Measurements from ENCODE around the gene RADIL. TPM values are rescaled to one million over a fixed set of nuclear protein-coding genes. Genes with fewer than 3 reads are reported as not detected.
A peak's percentile ranks its signal among the peaks of the same experiment; 100 is the strongest.

Gene RADIL, protein sequence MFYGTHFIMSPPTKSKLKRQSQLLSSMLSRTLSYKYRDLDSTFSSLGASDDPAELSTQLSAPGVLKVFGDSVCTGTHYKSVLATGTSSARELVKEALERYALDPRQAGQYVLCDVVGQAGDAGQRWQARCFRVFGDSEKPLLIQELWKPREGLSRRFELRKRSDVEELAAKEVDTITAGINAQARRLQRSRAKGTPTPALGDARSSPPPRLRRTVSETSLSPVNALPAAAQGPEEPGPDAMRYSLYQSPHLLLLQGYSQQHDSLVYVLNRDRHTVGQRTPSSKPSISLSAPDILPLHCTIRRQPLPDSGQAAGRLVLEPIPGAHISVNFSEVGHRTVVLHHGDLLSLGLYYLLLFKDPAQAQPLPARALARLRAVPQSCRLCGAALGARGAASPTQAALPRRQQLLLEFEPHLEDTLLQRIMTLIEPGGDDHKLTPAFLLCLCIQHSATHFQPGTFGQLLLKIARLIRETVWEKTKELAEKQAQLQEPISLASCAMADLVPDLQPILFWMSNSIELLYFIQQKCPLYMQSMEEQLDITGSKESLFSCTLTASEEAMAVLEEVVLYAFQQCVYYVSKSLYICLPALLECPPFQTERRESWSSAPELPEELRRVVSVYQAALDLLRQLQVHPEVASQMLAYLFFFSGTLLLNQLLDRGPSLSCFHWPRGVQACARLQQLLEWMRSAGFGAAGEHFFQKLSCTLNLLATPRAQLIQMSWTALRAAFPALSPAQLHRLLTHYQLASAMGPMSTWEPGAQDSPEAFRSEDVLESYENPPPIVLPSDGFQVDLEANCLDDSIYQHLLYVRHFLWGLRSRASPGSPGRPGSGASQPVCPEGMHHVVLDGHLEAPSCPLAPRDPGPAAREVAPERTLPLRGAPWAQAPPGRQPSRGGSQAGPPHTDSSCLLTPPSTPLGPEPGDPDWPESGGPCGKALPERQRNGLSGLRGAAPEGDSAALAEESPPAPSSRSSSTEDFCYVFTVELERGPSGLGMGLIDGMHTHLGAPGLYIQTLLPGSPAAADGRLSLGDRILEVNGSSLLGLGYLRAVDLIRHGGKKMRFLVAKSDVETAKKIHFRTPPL
- total RNA-seq (2021), result 5.0 and 7.6 TPM in 2 replicates
- Bru-seq, nascent RNA, result percentile 44 among the genes with signal in this experiment
- percentile 46 among the genes with signal in this experiment for BruChase-seq, experiment 1, labeled RNA remaining after a 2-hour chase
- percentile 50 among the genes with signal in this experiment for BruChase-seq, experiment 2, labeled RNA remaining after a 6-hour chase
- long read RNA-seq, transcript RADIL-201 (15 exons, 3,689 nt), result major isoform, 10 of 31 reads
- long read RNA-seq, partial matches to known transcripts, result 19 of 31 reads
- long read RNA-seq, other reads (novel, unspliced or antisense), result 2 of 31 reads

DNA sequence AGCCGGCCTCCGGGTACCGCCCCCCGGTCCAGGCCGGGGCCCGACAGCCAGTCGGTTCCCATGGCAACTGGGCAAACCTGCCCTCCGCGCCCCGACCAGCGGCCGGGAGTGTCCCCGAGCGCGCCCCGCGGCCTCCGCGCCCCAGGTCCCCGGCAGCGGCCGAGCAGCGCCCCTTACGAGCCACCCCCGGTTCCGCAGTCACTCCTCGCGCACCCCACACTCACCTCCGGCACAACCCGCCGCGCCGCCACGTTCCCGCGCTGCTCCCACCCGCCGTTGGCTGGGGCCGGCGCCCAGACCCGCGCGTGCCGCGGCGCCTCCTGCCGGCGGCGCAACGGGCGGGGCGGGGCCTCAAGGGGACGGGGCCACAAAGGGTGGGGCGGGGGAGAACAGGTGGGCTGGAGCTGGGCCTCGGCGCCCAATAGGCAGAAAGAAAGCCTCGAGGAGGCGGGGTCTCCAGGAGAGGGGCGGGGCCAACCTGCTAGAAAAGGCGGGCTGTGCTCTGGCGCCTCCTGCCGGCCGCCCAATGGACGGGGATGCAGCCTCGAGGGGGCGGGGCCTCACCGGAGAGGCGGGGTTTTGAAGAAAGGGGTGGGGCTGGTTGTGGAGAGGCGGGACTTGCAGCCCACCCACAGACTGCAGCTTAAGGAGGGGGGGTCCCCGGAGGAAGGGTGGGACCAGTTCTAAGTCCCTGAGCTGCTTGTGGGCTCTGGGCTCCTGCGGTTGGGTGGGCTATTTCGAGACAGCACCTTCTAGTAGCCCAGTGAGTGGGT is at the start of gene RADIL:
Gene RADIL (minus strand): TSS at position 345 of the 773 bp plus-strand sequence. CDS start 5,577 bp downstream, outside the sequence.
- H3K36me3 ChIP-seq (ENCODE audit: insufficient read depth, low read length, poor library complexity, severe bottlenecking), result no peaks in the 10 kb centered on the region
- no peaks in the 10 kb centered on the region for H3K9me3 ChIP-seq (ENCODE audit: low read depth, low read length, poor library complexity, severe bottlenecking)
- intact Hi-C loops (cut with micrococcal nuclease; ENCODE audit: unreplicated experiment), result no loop called here
- H3K27ac ChIP-seq (ENCODE audit: low read depth, low read length, poor library complexity, severe bottlenecking), result peak within 1 kb of the TSS; percentile 65
- ChIA-PET CTCF (interaction anchor here (0.6 to 1.8 kb wide), 10 partner anchors 11 to 1886 kb away, joined by 3 to 9 read pairs (median 4); no protein-coding TSS in a partner anchor), POLR2A (ENCODE audit: low non-redundant PET) (no interaction called here)
- H3K4me1 ChIP-seq (ENCODE audit: insufficient read depth, low read length, poor library complexity, severe bottlenecking), result no peaks in the 10 kb centered on the region
- H3K4me3 ChIP-seq (ENCODE audit: low read depth, low read length, poor library complexity, severe bottlenecking), result peak within 1 kb of the TSS; percentile 72
- BruUV-seq (replicated peaks), result no TSS peak
- DNase-seq (ENCODE audit: low spot score), result peak; percentile 94
- TF ChIP-seq EZH2 (IDR thresholded peaks at IDR 0.05; ENCODE audit: borderline replicate concordance, low read depth, low read length, poor library complexity, severe bottlenecking), result no peak
- TF ChIP-seq, protein P1, sequence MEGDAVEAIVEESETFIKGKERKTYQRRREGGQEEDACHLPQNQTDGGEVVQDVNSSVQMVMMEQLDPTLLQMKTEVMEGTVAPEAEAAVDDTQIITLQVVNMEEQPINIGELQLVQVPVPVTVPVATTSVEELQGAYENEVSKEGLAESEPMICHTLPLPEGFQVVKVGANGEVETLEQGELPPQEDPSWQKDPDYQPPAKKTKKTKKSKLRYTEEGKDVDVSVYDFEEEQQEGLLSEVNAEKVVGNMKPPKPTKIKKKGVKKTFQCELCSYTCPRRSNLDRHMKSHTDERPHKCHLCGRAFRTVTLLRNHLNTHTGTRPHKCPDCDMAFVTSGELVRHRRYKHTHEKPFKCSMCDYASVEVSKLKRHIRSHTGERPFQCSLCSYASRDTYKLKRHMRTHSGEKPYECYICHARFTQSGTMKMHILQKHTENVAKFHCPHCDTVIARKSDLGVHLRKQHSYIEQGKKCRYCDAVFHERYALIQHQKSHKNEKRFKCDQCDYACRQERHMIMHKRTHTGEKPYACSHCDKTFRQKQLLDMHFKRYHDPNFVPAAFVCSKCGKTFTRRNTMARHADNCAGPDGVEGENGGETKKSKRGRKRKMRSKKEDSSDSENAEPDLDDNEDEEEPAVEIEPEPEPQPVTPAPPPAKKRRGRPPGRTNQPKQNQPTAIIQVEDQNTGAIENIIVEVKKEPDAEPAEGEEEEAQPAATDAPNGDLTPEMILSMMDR (conservative IDR thresholded peaks at IDR 0.05; ENCODE audit: low read depth, low read length), result peak; percentile 89
- H3K27me3 ChIP-seq (replicated peaks; ENCODE audit: insufficient read depth, low read depth, low read length, poor library complexity), result no peaks in the 10 kb centered on the region

DNA sequence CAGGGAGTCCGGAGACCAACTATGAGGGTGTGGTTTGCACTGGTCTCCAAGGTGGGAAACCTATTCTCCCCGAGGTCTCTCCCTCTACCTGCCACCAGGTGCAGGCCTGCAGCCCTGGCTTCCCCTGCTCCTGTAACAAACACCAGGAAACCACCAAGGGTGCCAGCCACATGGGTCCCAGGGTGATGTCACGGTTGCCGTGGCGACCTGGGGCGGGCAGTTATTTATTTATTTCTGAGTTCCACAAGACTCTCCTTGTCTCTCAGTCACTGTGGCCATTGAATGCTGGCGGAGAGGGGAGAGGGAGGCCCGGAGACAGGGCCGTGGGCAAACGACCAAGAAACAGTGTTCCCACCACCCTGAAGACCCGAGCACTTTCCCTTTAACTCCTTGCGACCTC is 48.4 kb upstream of the RADIL start:
- BruUV-seq (replicated peaks), result no TSS peak
- ChIA-PET CTCF (no interaction called here), POLR2A (ENCODE audit: low non-redundant PET) (no interaction called here)
- DNase-seq (ENCODE audit: low spot score), result peak; percentile 21
- Histone ChIP-seq H3K4me1 (ENCODE audit: insufficient read depth, low read length, poor library complexity, severe bottlenecking) (no peaks in the 10 kb centered on the region), H3K36me3 (ENCODE audit: insufficient read depth, low read length, poor library complexity, severe bottlenecking) (no peaks in the 10 kb centered on the region), H3K9me3 (ENCODE audit: low read depth, low read length, poor library complexity, severe bottlenecking) (no peaks in the 10 kb centered on the region), H3K27me3 (replicated peaks; ENCODE audit: insufficient read depth, low read depth, low read length, poor library complexity) (no peaks in the 10 kb centered on the region), H3K4me3 (ENCODE audit: low read depth, low read length, poor library complexity, severe bottlenecking) (no peak overlapping the region), H3K27ac (ENCODE audit: low read depth, low read length, poor library complexity, severe bottlenecking) (no peak overlapping the region)
- TF ChIP-seq EZH2 (IDR thresholded peaks at IDR 0.05; ENCODE audit: borderline replicate concordance, low read depth, low read length, poor library complexity, severe bottlenecking), result no peak
- TF ChIP-seq, protein P1 (conservative IDR thresholded peaks at IDR 0.05; ENCODE audit: low read depth, low read length), result no peak
- intact Hi-C loops (cut with micrococcal nuclease; ENCODE audit: unreplicated experiment), result no loop called here
